ENCODE data around the gene CECR2. TPM values are rescaled to one million over a fixed set of nuclear protein-coding genes. Genes with fewer than 3 reads are reported as not detected.

The CECR2 gene
- total RNA-seq, 2 donors from 2014 or later: 0.30 to 0.40 TPM

DNA sequence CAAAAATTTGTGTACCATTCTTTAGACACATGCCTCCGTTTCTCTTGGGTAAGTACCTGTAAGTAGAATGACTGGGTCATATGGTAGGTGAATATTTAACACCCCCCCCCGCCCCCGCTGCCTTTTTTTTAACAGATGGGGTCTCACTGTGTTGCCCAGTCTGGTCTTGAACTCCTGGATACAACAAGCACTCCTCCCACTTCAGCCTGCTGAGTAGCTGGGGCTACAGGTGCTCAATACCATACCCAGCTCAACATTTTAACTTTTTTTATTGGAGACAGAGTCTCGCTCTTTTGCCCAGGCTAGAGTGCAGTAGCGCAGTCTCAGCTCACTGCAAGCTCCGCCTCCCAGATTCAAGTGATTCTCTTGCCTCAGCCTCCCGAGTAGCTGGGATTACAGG is 32.5 kb downstream of the CECR2 start:
- TF ChIP-seq, protein P1, sequence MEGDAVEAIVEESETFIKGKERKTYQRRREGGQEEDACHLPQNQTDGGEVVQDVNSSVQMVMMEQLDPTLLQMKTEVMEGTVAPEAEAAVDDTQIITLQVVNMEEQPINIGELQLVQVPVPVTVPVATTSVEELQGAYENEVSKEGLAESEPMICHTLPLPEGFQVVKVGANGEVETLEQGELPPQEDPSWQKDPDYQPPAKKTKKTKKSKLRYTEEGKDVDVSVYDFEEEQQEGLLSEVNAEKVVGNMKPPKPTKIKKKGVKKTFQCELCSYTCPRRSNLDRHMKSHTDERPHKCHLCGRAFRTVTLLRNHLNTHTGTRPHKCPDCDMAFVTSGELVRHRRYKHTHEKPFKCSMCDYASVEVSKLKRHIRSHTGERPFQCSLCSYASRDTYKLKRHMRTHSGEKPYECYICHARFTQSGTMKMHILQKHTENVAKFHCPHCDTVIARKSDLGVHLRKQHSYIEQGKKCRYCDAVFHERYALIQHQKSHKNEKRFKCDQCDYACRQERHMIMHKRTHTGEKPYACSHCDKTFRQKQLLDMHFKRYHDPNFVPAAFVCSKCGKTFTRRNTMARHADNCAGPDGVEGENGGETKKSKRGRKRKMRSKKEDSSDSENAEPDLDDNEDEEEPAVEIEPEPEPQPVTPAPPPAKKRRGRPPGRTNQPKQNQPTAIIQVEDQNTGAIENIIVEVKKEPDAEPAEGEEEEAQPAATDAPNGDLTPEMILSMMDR (IDR thresholded peaks at IDR 0.05): no peak
- no peak overlapping the region for H3K4me3 ChIP-seq
- H3K27ac ChIP-seq: no peak overlapping the region
- H3K9me3 ChIP-seq: no peaks in the 10 kb centered on the region
- H3K4me1 ChIP-seq: no peaks in the 10 kb centered on the region
- H3K9ac ChIP-seq (ENCODE audit: low read depth in 2 of 2, low read length in 2 of 2): no peak overlapping the region
- no peaks in the 10 kb centered on the region for H3K36me3 ChIP-seq
- H3K27me3 ChIP-seq: no peaks in the 10 kb centered on the region
- intact Hi-C loops (cut with DNase I): no loop called here
- no peak for DNase-seq

DNA sequence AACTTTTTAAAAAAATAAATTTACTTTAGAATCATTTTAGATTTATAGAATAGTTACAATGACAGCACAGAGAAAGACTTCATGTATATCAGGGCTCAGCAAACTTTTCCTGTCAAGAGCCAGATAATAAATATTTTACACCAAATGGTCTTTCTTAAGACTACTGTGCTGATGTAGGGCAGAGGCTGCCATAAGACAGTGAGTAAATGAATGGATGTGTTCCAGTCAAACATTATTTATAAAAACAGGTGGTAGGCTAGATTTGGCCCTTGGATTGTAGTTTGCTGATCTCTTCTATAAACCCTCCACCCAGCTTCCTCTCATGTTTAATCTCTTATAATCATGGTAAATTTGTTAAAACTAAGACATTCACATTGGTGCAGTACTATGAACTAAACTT is 33.0 kb downstream of the CECR2 start:
- no peak overlapping the region for H3K4me3 ChIP-seq
- H3K9me3 ChIP-seq: no peaks in the 10 kb centered on the region
- intact Hi-C loops (cut with DNase I): no loop called here
- DNase-seq: no peak
- TF ChIP-seq, protein P1 (IDR thresholded peaks at IDR 0.05): no peak
- H3K9ac ChIP-seq (ENCODE audit: low read depth in 2 of 2, low read length in 2 of 2): no peak overlapping the region
- no peak overlapping the region for H3K27ac ChIP-seq
- H3K27me3 ChIP-seq: no peaks in the 10 kb centered on the region
- H3K4me1 ChIP-seq: no peaks in the 10 kb centered on the region
- no peaks in the 10 kb centered on the region for H3K36me3 ChIP-seq

DNA sequence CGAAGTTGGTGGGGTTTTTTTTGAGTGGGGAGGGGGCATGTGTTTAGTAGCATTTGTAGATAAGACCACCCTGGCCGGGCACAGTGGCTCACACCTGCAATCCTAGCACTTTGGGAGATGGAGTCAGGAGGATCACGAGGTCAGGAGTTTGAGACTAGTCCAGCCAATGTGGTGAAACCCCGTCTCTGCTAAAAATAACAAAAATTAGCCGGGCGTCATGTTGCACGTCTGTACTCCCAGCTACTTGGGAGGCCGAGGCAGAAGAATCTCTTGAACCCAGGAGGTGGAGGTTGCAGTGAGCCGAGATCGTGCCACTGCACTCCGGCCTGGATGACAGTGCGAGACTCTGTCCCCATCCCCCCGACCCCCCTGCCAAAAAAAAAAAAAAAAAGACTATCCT is 34.6 kb downstream of the CECR2 start:
- intact Hi-C loops (cut with DNase I): no loop called here
- no peaks in the 10 kb centered on the region for H3K9me3 ChIP-seq
- no peaks in the 10 kb centered on the region for H3K27me3 ChIP-seq
- H3K4me3 ChIP-seq: no peak overlapping the region
- no peaks in the 10 kb centered on the region for H3K4me1 ChIP-seq
- DNase-seq: no peak
- H3K36me3 ChIP-seq: no peaks in the 10 kb centered on the region
- TF ChIP-seq, protein P1 (IDR thresholded peaks at IDR 0.05): no peak
- H3K27ac ChIP-seq: no peak overlapping the region
- H3K9ac ChIP-seq (ENCODE audit: low read depth in 2 of 2, low read length in 2 of 2): no peak overlapping the region

DNA sequence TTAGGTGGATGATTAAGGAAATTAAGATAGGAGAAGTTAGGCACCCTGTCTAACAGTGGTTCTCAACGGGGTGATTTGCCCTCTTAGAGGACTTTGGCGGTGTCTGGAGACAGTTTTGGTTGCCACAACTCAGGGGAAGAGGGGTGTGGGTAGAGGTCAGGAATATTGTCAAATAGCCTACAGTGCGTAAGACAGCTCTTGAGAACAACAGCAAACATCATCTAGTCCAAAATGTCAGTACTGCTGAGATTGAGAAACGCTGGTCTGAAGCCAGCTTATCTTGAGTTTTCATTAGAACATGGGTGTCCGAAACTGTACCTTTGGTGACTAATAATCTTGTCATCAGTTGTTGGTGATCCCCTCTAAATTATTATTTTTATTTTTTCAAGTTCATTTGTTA is 38.4 kb downstream of the CECR2 start:
- Histone ChIP-seq H3K36me3 (no peaks in the 10 kb centered on the region), H3K4me1 (no peaks in the 10 kb centered on the region), H3K9me3 (no peaks in the 10 kb centered on the region), H3K27ac (no peak overlapping the region), H3K27me3 (no peaks in the 10 kb centered on the region), H3K9ac (ENCODE audit: low read depth in 2 of 2, low read length in 2 of 2) (no peak overlapping the region), H3K4me3 (no peak overlapping the region)
- intact Hi-C loops (cut with DNase I): no loop called here
- no peak for DNase-seq
- TF ChIP-seq, protein P1 (IDR thresholded peaks at IDR 0.05): no peak

DNA sequence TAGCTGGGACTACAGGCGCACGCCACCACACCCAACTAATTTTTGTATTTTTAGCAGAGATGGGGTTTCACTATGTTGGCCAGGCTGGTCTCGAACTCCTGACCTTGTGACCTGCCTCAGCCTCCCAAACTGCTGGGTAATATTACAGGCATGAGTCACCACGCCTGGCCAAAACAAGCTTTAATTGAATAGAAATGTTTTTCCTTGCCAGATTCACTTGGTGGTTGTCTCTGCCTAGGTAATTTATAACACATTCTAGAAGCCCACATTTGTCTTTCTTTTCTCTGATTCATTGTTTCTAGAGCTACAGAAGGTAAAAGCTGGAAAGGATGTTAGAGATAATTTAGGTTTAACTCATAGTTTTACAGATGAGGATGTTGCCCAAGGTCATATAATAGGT is 41.3 kb downstream of the CECR2 start:
- DNase-seq: no peak
- no peak overlapping the region for H3K9ac ChIP-seq (ENCODE audit: low read depth in 2 of 2, low read length in 2 of 2)
- no peaks in the 10 kb centered on the region for H3K27me3 ChIP-seq
- no peaks in the 10 kb centered on the region for H3K9me3 ChIP-seq
- H3K4me1 ChIP-seq: no peaks in the 10 kb centered on the region
- intact Hi-C loops (cut with DNase I): no loop called here
- H3K27ac ChIP-seq: no peak overlapping the region
- H3K4me3 ChIP-seq: no peak overlapping the region
- H3K36me3 ChIP-seq: no peaks in the 10 kb centered on the region
- TF ChIP-seq, protein P1 (IDR thresholded peaks at IDR 0.05): no peak

DNA sequence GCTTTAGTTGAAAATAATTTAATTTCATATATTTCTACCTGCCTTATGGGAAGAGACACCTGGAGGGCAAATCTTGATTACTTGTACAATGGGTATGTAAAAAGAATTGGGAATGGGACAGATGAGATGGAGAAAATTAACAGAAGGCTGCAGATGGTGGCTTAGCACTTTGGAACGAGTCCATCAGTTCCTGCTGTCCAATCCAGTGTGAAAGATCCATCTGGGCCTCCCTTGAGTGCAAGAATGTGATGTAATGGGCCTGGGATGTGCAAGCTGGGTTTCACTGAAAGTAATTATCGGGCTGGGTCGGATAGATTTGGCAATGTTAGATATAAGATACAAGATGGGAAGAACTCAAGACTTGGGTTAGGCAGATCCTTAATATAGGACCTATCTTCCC is 42.0 kb downstream of the CECR2 start:
- intact Hi-C loops (cut with DNase I): no loop called here
- H3K27ac ChIP-seq: no peak overlapping the region
- H3K9ac ChIP-seq (ENCODE audit: low read depth in 2 of 2, low read length in 2 of 2): no peak overlapping the region
- no peaks in the 10 kb centered on the region for H3K36me3 ChIP-seq
- H3K4me3 ChIP-seq: no peak overlapping the region
- H3K4me1 ChIP-seq: no peaks in the 10 kb centered on the region
- no peaks in the 10 kb centered on the region for H3K9me3 ChIP-seq
- TF ChIP-seq, protein P1 (IDR thresholded peaks at IDR 0.05): no peak
- no peaks in the 10 kb centered on the region for H3K27me3 ChIP-seq
- no peak for DNase-seq
